Lower lobe of right lung (tissue), 2 donors: ENCODE data around the gene ADGRB3. TPM values are rescaled to one million over a fixed set of nuclear protein-coding genes. Genes with fewer than 3 reads are reported as not detected.
A peak's percentile ranks its signal among the peaks of the same experiment; 100 is the strongest.
"Not testable (repeated sequence)": the region's sequence is repeated elsewhere in the genome, so short reads cannot be mapped to it uniquely, and the experiment has no call there.

Experiments used
- ATAC-seq, 2 donors: fragments of 200-7000 bp; cut with Tn5 transposase; one replicate each; pipeline ENCODE4 v1.9.1; 2020 to 2022; ENCODE audit warnings: mild to moderate bottlenecking in 2 of 2, moderate library complexity in 2 of 2
- DNase-seq: peaks from one replicate; pipeline ENCODE4 v3.0.0-alpha.2; 2020
- H3K27ac ChIP-seq: fragments of 200-600 bp; one replicate; pipeline ENCODE4 v1.8.0; 2022
- H3K27me3 ChIP-seq: fragments of 200-600 bp; one replicate; pipeline ENCODE4 v1.8.0; 2022; ENCODE audit warnings: low read depth
- H3K36me3 ChIP-seq: fragments of 200-600 bp; one replicate; pipeline ENCODE4 v1.8.0; 2022; ENCODE audit warnings: mild to moderate bottlenecking
- H3K4me1 ChIP-seq: fragments of 200-600 bp; one replicate; pipeline ENCODE4 v1.8.0; 2022
- H3K4me3 ChIP-seq: fragments of 200-600 bp; one replicate; pipeline ENCODE4 v1.8.0; 2022; ENCODE audit warnings: mild to moderate bottlenecking
- H3K9me3 ChIP-seq: fragments of 200-600 bp; one replicate; pipeline ENCODE4 v1.8.0; 2022
- CTCF ChIP-seq: fragments of 200-600 bp; IDR thresholded peaks from one replicate; pipeline ENCODE4 v1.8.0; 2022; ENCODE audit warnings: antibody characterized with exemption, mild to moderate bottlenecking
- intact Hi-C: fragments of 100-400 bp; cut with DNase I; formaldehyde crosslinking; loops from one replicate; pipeline ENCODE4 v1.11.0; 2022
- total RNA-seq: library from RNA; stranded (reverse); fragmentation: NEBNext Ultra II Directional; extraction: Animal tissue kit (Norgen Biotek cat#: 25700); gene quantifications from one replicate; pipeline ENCODE4 v1.2.1, GENCODE V29; 2021
- donor health status: DM: no; HTN: yes; CAD: no; lungs with severe emphysema.

Gene ADGRB3
- total RNA-seq, 1 donor from 2014 or later: 2.3 TPM

- Histone ChIP-seq H3K4me1 (no peaks in the 10 kb centered on the region), H3K4me3 (no peak overlapping the region), H3K9me3 (no peaks in the 10 kb centered on the region), H3K36me3 (no peaks in the 10 kb centered on the region), H3K27me3 (no peaks in the 10 kb centered on the region), H3K27ac (no peak overlapping the region)
- DNase-seq: no peak
- TF ChIP-seq CTCF: no peak
- peak; percentile 64 to 67 for ATAC-seq
- intact Hi-C loops: no loop called here
These were observed 266.0 kb downstream of the ADGRB3 start for GRCh38 chr6:68901044-68901443.

GRCh38 chr6:68911334-68911733, 276.3 kb downstream of the ADGRB3 start:
- TF ChIP-seq CTCF: no peak
- no peaks in the 10 kb centered on the region for H3K9me3 ChIP-seq
- no peaks in the 10 kb centered on the region for H3K27me3 ChIP-seq
- no peak overlapping the region for H3K4me3 ChIP-seq
- intact Hi-C loops: no loop called here
- no peak overlapping the region for H3K27ac ChIP-seq
- no peaks in the 10 kb centered on the region for H3K36me3 ChIP-seq
- ATAC-seq (no peak), DNase-seq (no peak)
- no peaks in the 10 kb centered on the region for H3K4me1 ChIP-seq

GRCh38 chr6:68911811-68912210, 276.7 kb downstream of the ADGRB3 start:
- no peak overlapping the region for H3K27ac ChIP-seq
- intact Hi-C loops: no loop called here
- no peaks in the 10 kb centered on the region for H3K9me3 ChIP-seq
- ATAC-seq (no peak), DNase-seq (no peak)
- H3K36me3 ChIP-seq: no peaks in the 10 kb centered on the region
- no peaks in the 10 kb centered on the region for H3K27me3 ChIP-seq
- no peak for TF ChIP-seq CTCF
- H3K4me3 ChIP-seq: no peak overlapping the region
- H3K4me1 ChIP-seq: no peaks in the 10 kb centered on the region

- intact Hi-C loops, H3K4me3 ChIP-seq, H3K9me3 ChIP-seq, H3K27me3 ChIP-seq, H3K4me1 ChIP-seq, ATAC-seq, H3K27ac ChIP-seq, DNase-seq, H3K36me3 ChIP-seq: not testable (repeated sequence)
These were observed 277.7 kb downstream of the ADGRB3 start for GRCh38 chr6:68912805-68913204.

- DNase-seq: no peak
These were observed 280.5 kb downstream of the ADGRB3 start for GRCh38 chr6:68915586-68915985.

GRCh38 chr6:68919537-68919936, 284.5 kb downstream of the ADGRB3 start:
- no peaks in the 10 kb centered on the region for H3K36me3 ChIP-seq
- ATAC-seq (no peak), DNase-seq (no peak)
- intact Hi-C loops: no loop called here
- H3K4me1 ChIP-seq: no peaks in the 10 kb centered on the region
- no peaks in the 10 kb centered on the region for H3K27me3 ChIP-seq
- TF ChIP-seq CTCF: no peak
- no peak overlapping the region for H3K27ac ChIP-seq
- no peak overlapping the region for H3K4me3 ChIP-seq
- H3K9me3 ChIP-seq: no peaks in the 10 kb centered on the region

More at GRCh38 chr6:68915586-68915985, 280.5 kb downstream of the ADGRB3 start:
- Histone ChIP-seq H3K27ac (no peak overlapping the region), H3K4me3 (no peak overlapping the region), H3K27me3 (no peaks in the 10 kb centered on the region), H3K4me1 (no peaks in the 10 kb centered on the region), H3K9me3 (no peaks in the 10 kb centered on the region), H3K36me3 (no peaks in the 10 kb centered on the region)
- intact Hi-C loops: no loop called here
- ATAC-seq: no peak
- TF ChIP-seq CTCF: no peak
